AG04449 (cell line): ENCODE measurements around the gene HOXC9.

Experiments used
- CTCF ChIA-PET: fragments of 350-600 bp; formaldehyde crosslinking; extraction: SDS; loops from one replicate; lab custom pipeline; 2021; ENCODE audit warnings: antibody characterized with exemption; lab: Yijun Ruan, JAX
- POLR2A ChIA-PET: fragments of 400-600, 350-600 bp; formaldehyde crosslinking; extraction: SDS; loops from one replicate; lab custom pipeline; 2020; ENCODE audit warnings: antibody characterized with exemption, inconsistent platforms; lab: Yijun Ruan, JAX
- DNase-seq: peaks from one replicate; pipeline ENCODE4 v3.0.0-alpha.2; 2010; ENCODE audit warnings: low read depth, low spot score
- H3K4me3 ChIP-seq: 2 replicates; pipeline ENCODE4 v1.5.1; 2011; ENCODE audit warnings: low read depth, mild to moderate bottlenecking, control low read depth, low read length
- TF ChIP-seq, protein P1 (sequence below): IDR thresholded peaks from one replicate; pipeline ENCODE4 v1.5.1; 2011; ENCODE audit warnings: mild to moderate bottlenecking, moderate library complexity, low read length, control low read depth, inconsistent platforms; ENCODE audit not compliant: insufficient read depth; ENCODE audit errors: missing control alignments

HOXC9 gene

DNA sequence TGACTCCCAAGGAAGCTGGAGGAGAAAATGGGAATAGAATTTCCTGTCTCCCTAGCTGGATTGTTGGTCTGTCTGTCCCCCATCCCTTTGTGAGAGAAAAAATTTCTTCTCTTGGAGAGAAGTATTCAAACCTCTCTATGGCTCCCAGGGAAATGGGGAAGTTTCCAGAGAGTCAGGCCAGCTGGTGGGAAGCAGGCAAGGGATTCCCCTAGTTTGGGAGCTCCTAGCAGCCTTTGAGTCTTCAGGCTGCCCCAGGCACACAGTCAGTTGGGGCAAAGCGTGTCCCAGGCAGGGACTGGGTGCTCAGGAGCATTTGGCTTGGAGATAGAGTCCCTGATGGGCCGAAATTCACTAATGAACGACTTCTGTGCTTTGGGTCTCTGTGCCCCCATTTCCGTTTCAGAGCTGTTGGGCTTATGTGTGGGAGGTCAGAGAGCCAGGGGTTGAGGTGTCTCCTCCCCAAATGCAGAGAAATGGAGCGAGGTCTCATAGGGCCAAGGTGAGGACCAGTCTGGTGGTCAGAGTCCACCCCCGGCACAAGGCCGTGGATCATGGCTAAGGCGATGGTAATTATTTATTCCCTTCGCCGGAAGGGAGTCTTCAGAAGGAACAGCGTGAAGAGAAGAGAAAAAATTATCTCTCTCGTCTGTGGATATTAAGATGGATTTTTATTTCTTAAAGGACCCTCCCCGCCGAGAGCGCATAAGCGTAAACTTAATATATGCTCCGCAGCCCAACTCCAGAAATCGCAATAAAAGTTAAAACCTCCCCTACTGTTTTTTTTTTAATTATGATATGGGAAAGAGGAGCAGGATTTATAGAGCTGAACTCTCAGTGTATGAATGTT lies 6.6 kb upstream of the HOXC9 start:
- TF ChIP-seq, protein P1, sequence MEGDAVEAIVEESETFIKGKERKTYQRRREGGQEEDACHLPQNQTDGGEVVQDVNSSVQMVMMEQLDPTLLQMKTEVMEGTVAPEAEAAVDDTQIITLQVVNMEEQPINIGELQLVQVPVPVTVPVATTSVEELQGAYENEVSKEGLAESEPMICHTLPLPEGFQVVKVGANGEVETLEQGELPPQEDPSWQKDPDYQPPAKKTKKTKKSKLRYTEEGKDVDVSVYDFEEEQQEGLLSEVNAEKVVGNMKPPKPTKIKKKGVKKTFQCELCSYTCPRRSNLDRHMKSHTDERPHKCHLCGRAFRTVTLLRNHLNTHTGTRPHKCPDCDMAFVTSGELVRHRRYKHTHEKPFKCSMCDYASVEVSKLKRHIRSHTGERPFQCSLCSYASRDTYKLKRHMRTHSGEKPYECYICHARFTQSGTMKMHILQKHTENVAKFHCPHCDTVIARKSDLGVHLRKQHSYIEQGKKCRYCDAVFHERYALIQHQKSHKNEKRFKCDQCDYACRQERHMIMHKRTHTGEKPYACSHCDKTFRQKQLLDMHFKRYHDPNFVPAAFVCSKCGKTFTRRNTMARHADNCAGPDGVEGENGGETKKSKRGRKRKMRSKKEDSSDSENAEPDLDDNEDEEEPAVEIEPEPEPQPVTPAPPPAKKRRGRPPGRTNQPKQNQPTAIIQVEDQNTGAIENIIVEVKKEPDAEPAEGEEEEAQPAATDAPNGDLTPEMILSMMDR: no peak
- POLR2A ChIA-PET: interaction anchor here (0.7 to 3.8 kb wide), 5 partner anchors 8 to 365 kb away, joined by 3 to 22 read pairs (median 5); partner anchors contain the start of genes HOXC10, HOXC8 and HOXC9
- peak overlapping the region; percentile 96 for H3K4me3 ChIP-seq
- CTCF ChIA-PET: interaction anchor here (0.7 to 6.4 kb wide), 9 partner anchors 9 to 246 kb away, joined by 3 to 88 read pairs (median 16); partner anchors contain the start of genes HOXC10, HOXC5, HOXC8 and SMUG1
- no peak for DNase-seq

DNA sequence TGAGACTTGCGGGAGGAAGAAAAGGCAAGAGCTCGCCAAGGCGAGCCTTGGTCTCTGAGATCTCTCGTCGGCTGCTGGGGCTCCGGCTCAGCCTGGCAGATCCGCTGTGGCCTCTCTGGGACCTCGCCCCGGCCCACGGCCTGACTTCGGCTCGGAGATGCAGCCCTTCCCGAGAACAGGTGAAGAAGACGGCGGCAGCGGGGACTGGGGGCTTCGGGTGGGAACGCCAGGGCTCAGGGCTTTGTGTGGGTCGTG lies 6.0 kb upstream of the HOXC9 start:
- H3K4me3 ChIP-seq: peak overlapping the region; percentile 96
- POLR2A ChIA-PET: interaction anchor here (0.7 to 3.8 kb wide), 3 partner anchors 9 to 365 kb away, joined by 3 to 20 read pairs (median 4); partner anchors contain the start of genes HOXC10 and HOXC8
- no peak for DNase-seq
- TF ChIP-seq, protein P1: no peak
- CTCF ChIA-PET: interaction anchor here (1.4 to 6.4 kb wide), 5 partner anchors 9 to 221 kb away, joined by 13 to 88 read pairs (median 77); partner anchors contain the start of genes HOXC10 and HOXC8

DNA sequence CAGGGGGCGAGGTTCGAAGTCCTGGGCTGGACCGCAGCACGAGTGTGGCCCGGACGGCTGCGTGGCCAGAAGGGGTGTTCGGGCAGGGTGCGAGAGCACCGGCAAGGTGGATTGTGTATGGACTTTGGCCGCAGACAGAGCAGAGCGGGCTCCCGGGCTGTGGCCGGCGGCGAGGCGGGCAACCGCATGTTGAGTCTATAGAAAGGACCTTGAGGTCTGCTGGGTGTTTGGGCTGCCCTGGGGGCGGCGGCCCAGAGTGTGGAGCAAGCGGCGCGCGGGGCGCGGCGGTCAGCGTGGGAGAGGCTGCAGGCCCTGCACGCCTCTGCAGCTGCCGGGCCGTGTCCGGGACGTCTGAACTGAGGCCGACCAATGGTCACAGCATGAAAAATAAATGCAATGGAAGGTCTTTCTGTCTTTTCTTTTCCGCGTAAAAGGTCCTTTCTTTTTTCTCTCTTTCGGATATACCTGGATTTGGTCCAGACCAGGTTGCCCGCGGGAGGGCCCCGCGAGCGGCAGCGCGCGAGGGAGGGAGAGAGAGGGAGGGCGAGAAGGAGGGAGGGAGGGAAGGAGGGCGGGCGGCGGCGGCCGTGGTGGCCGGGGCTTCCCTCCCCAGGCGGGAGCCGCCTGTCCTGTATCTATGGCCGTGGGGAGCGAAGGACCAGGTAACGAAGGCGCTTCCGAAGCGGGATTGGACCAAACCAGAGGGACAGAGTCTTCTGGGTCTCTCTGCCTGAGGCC lies 5.5 kb upstream of the HOXC9 start:
- TF ChIP-seq, protein P1: no peak
- POLR2A ChIA-PET: interaction anchor here (0.6 to 3.8 kb wide), 5 partner anchors 9 to 228 kb away, joined by 3 to 20 read pairs (median 3); partner anchors contain the start of genes HOXC10 and HOXC8
- DNase-seq: no peak
- CTCF ChIA-PET: interaction anchor here (1.3 to 20.0 kb wide), 10 partner anchors 8 to 220 kb away, joined by 4 to 756 read pairs (median 42); partner anchors contain the start of genes HOXC10 and HOXC8
- peak overlapping the region; percentile 96 for H3K4me3 ChIP-seq

DNA sequence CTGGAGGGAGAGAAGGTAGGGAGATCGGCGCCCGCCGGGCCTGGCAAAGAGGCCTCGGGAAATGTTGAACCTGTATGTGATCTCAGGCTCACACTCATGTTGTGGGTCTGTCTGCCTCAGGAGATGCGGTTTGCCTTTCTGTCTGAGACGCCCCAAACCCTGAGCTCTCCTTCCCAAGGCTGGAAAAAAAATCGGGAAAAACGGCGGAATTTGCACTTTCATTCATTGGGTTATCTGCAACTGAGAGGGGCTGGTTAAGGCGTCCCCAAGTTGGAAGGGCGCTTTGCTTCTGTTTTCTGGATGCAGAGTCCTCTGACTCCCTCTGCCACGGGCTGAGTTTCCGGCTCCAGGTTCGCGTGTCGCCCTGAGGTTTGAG lies 5.0 kb upstream of the HOXC9 start:
- TF ChIP-seq, protein P1: no peak
- ChIA-PET POLR2A (interaction anchor here (0.6 to 2.5 kb wide), 7 partner anchors 8 to 227 kb away, joined by 3 to 12 read pairs (median 4); partner anchors contain the start of gene HOXC10), CTCF (interaction anchor here (1.3 to 20.0 kb wide), 7 partner anchors 8 to 220 kb away, joined by 4 to 756 read pairs (median 6); partner anchors contain the start of genes HOXC10 and HOXC8)
- H3K4me3 ChIP-seq: peak overlapping the region; percentile 96
- DNase-seq: no peak

DNA sequence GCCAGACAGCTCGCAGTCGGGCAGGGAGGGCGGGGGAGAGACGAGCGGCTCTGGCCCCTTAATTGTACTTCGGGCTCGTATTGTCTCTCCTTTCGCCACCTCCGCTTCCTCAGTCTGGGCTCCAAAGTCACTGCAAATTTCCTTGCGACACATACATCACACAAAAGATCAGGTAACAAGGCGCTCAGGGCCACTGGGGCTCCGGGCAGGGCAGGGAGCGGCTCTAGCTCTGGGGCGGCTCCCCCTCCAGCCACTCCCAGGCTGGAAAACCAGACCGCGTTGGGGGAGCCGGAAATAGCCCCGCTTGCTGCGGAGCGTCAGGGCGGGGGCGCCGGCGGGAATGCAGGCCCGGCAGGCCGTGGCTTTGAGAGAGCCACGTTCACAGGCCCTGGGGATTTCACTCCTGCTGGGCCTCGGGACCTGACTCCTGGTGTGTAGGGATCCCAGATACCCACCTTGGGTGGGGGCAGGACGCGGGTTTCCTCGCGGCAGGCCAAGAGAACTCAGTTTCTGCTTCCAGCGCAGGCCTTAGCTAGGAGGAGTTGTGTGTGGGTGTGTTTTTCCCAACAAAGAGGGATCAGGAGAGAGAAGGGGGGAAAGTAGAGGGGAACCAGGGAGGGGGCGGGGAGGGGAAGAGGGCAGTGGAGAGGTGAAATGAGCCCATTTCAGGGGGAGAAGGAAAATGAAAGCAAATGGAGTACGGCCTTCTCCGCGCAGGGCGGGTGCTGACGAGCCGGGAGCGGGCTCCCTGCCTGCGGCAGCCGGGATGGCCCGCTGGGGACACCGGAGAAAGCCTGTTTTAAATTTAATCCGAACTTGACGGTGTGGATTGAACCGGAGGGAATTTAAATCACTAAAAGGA lies 4.4 kb upstream of the HOXC9 start:
- DNase-seq: no peak
- ChIA-PET CTCF (interaction anchor here (1.0 to 20.0 kb wide), 8 partner anchors 9 to 219 kb away, joined by 4 to 756 read pairs (median 6); partner anchors contain the start of genes HOXC10 and HOXC8), POLR2A (interaction anchor here (0.8 to 2.5 kb wide), 9 partner anchors 8 to 227 kb away, joined by 3 to 12 read pairs (median 4); partner anchors contain the start of gene HOXC10)
- TF ChIP-seq, protein P1: no peak
- peak overlapping the region; percentile 96 for H3K4me3 ChIP-seq
